Retinal pigment epithelial cell (primary cell): ENCODE measurements around the gene SYT9.

ENCODE experiments used
- DNase-seq: peaks from one replicate; pipeline ENCODE4 v3.0.0-alpha.2; 2010; ENCODE audit warnings: low read depth
- H3K4me3 ChIP-seq: 2 replicates; pipeline ENCODE4 v1.5.1; 2011; ENCODE audit warnings: mild to moderate bottlenecking, low read length, control low read depth, moderate library complexity
- CTCF ChIP-seq: conservative IDR thresholded peaks from 2 replicates; pipeline ENCODE4 v1.5.1; 2011; ENCODE audit warnings: low read depth, low read length, control low read depth, inconsistent platforms

Gene SYT9

GRCh38 chr11:7306900-7307299 is 55.2 kb downstream of the SYT9 start:
- no peak overlapping the region for H3K4me3 ChIP-seq
- TF ChIP-seq CTCF: no peak
- DNase-seq: no peak

DNA sequence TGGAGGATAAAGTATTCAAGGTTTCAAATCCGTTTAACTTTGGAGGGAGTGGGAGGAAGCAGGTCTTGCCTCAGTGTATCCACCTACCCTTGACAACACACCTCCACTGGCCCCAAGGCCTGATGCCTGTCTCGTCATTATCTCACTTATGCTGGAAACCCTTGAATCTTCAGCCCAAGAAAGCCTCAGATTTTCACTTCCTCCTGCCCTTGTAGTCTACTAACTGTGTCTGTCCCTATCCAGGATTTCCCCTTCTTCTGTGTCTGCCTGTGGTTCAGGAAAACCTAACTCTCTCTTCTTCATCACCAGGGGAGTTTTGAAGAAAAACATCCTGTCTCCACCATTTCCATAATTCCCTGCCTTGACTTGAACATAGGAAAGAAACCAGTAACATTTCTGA is 56.1 kb downstream of the SYT9 start:
- no peak overlapping the region for H3K4me3 ChIP-seq
- DNase-seq: no peak
- no peak for TF ChIP-seq CTCF

- TF ChIP-seq CTCF: no peak
- DNase-seq: no peak
- H3K4me3 ChIP-seq: no peak overlapping the region
Measured at GRCh38 chr11:7311903-7312302, 60.2 kb downstream of the SYT9 start.

GRCh38 chr11:7314811-7315604 is 63.3 kb downstream of the SYT9 start:
- no peak for DNase-seq
- no peak overlapping the region for H3K4me3 ChIP-seq
- TF ChIP-seq CTCF: no peak

DNA sequence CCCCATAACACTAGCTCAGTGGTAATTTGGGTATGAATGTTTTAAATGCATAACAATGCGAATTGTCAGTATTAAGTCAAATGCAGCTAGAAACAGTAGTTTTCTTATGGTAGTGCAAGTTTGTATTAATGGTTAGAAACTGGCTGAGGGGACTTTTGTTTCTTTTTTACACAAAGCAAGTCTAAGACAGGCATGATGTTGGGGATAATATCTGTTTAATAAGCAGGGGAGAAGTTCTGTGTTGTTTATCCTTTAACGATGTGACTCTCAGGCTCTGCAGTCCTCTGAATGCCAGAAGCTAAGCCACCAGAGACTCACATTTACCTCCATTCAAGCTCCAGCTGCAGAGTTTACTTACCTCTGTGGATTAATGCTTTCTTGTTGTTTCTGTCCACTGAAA is 67.8 kb downstream of the SYT9 start:
- TF ChIP-seq CTCF: no peak
- no peak for DNase-seq
- H3K4me3 ChIP-seq: no peak overlapping the region

DNA sequence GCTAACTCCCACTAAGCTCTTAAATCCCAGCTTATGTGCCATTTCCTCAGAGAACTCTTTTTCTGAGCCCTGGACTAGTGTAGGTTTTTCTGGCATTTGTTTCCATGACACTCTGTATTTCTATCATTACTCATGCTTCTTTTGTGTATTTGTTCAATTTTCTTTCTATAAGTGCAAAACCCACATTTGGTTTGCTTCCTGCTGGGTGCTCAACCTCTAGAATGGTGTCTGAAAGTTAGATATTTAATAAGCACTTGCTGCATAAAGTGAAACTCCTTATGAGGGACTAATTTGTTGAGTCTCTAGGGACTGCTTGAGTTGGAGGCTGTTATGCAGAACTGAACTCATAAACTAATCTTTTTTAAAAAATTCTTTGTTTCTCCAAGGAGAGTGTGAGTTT is 68.6 kb downstream of the SYT9 start:
- H3K4me3 ChIP-seq: no peak overlapping the region

More for the DNA sequence above, 68.6 kb downstream of the SYT9 start:
- no peak for DNase-seq
- TF ChIP-seq CTCF: no peak
